ENCODE results near the gene ACIN1. TPM values are rescaled to one million over a fixed set of nuclear protein-coding genes. Genes with fewer than 3 reads are reported as not detected.
A peak's percentile ranks its signal among the peaks of the same experiment; 100 is the strongest.

Gene ACIN1
- total RNA-seq, 1 experiment from 2014 or later = 179 TPM

DNA sequence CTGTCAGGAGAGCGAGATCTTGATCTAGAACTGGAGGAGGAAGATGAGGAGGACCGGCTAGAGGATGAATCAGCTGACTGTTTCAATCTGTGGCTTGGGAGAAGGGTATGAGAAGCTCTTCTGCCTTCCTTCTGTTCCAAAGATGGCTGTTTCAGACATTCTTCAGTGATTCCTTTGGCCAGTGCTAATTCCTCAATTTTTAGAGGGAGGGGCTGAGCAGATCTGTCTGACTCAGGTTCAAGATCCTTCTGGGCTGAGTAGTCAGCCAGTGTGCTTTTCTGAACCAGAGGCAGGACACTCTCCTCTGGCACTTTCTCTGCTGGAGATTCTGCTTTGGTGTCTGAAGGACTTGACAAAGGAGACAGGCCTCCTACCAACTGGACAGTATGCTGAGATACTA is 15.2 kb downstream of the ACIN1 start:
- Histone ChIP-seq H3K36me3 (ENCODE audit: control insufficient read depth in 1 of 2, insufficient read depth in 2 of 2, low read length in 2 of 2) (peaks cover 63 to 69% of the 10 kb centered on the region in 2 experiments), H2AFZ (ENCODE audit: low read depth, low read length, poor library complexity, severe bottlenecking) (no peak overlapping the region), H3K79me2 (ENCODE audit: insufficient read depth, low read length) (peaks cover 24% of the 10 kb centered on the region), H3K4me1 (ENCODE audit: control insufficient read depth in 1 of 2, insufficient read depth in 2 of 2, low read length in 2 of 2) (peaks cover 13 to 42% of the 10 kb centered on the region in 2 experiments), H3K27ac (ENCODE audit: low read depth, low read length) (0 out of 2 replicates have a peak overlapping the region, but pooled peaks have one; percentile 5), H3K27me3 (ENCODE audit: insufficient read depth, low read length) (no peaks in the 10 kb centered on the region), H3K9me3 (ENCODE audit: control insufficient read depth in 1 of 2, insufficient read depth in 1 of 2, low read depth in 1 of 2, low read length in 2 of 2) (no peaks in the 10 kb centered on the region), H3K9me2 (ENCODE audit: insufficient read depth) (no peaks in the 10 kb centered on the region), H3K9ac (ENCODE audit: low read length) (no peak overlapping the region), H3K4me2 (ENCODE audit: low read length) (peak overlapping the region; percentile 45), H4K20me1 (ENCODE audit: insufficient read depth) (no peaks in the 10 kb centered on the region), H3K4me3 (replicated peaks in 1 of 2; ENCODE audit: low read depth in 1 of 2, low read length in 2 of 2) (no peak overlapping the region)
- ChIA-PET RAD21 (ENCODE audit: low non-redundant PET in 1 of 2, low total read pairs in 2 of 2, uncharacterized antibody in 2 of 2, unreplicated experiment in 2 of 2) (no interaction called here), POLR2A (no interaction called here), CTCF (interaction anchor here (3.5 to 3.6 kb wide), 2 partner anchors 8 to 11 kb away, joined by 12 to 51 read pairs; no protein-coding TSS in a partner anchor)
- intact Hi-C loops (cut with micrococcal nuclease) = no loop called here
- no TSS peak for BruUV-seq (replicated peaks)
- ATAC-seq (no peak), DNase-seq (ENCODE audit: low read depth, low spot score) (no peak)
- TF ChIP-seq FOSL1 (IDR thresholded peaks at IDR 0.05; ENCODE audit: low read depth) (no peak), EGR1 (IDR thresholded peaks at IDR 0.05; ENCODE audit: low read depth) (no peak), POLR2AphosphoS5 (IDR thresholded peaks at IDR 0.05; ENCODE audit: low read depth, low read length) (no peak), EZH2 (IDR thresholded peaks at IDR 0.05) (no peak), TCF7L2 (IDR thresholded peaks at IDR 0.05; ENCODE audit: borderline replicate concordance, extremely low read depth, insufficient read depth, insufficient read length) (no peak), SIN3A (IDR thresholded peaks at IDR 0.05; ENCODE audit: low read depth) (no peak), JUND (IDR thresholded peaks at IDR 0.05) (no peak), EZH2phosphoT487 (IDR thresholded peaks at IDR 0.05; ENCODE audit: borderline replicate concordance) (no peak)
- TF ChIP-seq, protein P1, sequence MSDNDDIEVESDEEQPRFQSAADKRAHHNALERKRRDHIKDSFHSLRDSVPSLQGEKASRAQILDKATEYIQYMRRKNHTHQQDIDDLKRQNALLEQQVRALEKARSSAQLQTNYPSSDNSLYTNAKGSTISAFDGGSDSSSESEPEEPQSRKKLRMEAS (IDR thresholded peaks at IDR 0.05) = no peak
- TF ChIP-seq, protein P2, sequence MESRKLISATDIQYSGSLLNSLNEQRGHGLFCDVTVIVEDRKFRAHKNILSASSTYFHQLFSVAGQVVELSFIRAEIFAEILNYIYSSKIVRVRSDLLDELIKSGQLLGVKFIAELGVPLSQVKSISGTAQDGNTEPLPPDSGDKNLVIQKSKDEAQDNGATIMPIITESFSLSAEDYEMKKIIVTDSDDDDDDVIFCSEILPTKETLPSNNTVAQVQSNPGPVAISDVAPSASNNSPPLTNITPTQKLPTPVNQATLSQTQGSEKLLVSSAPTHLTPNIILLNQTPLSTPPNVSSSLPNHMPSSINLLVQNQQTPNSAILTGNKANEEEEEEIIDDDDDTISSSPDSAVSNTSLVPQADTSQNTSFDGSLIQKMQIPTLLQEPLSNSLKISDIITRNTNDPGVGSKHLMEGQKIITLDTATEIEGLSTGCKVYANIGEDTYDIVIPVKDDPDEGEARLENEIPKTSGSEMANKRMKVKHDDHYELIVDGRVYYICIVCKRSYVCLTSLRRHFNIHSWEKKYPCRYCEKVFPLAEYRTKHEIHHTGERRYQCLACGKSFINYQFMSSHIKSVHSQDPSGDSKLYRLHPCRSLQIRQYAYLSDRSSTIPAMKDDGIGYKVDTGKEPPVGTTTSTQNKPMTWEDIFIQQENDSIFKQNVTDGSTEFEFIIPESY (IDR thresholded peaks at IDR 0.05; ENCODE audit: extremely low read depth, insufficient replicate concordance, low read length) = no peak

All from HCT116 (cell line).